ENCODE data around the gene PARD3B. TPM values are rescaled to one million over a fixed set of nuclear protein-coding genes. Genes with fewer than 3 reads are reported as not detected.

The PARD3B gene
- total RNA-seq, 1 donor from 2014 or later = 29.7 TPM

DNA sequence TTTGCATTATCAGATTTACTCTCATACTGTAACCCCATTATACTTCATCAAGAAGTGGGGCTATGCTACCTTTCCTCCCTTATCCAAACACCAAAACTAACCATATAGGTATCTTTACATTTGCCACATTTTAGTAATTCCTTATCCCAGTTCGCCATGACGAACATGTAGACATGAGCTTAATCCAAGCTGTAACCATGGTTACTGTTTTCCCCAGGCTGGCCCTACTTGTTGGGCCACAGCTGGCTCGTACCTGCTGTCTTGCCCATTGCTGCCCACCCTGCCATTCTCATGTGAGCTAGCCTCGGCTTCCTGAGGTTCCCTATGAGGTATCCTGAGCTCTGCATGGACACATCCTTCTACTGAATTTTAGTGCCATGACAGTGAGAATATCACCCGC is 117.7 kb downstream of the PARD3B start:
- no peaks in the 10 kb centered on the region for H3K9me3 Mint-ChIP-seq (ENCODE audit: low read depth)
- no peak overlapping the region for H3K4me3 Mint-ChIP-seq (ENCODE audit: low read depth)
- TF ChIP-seq, protein P1, sequence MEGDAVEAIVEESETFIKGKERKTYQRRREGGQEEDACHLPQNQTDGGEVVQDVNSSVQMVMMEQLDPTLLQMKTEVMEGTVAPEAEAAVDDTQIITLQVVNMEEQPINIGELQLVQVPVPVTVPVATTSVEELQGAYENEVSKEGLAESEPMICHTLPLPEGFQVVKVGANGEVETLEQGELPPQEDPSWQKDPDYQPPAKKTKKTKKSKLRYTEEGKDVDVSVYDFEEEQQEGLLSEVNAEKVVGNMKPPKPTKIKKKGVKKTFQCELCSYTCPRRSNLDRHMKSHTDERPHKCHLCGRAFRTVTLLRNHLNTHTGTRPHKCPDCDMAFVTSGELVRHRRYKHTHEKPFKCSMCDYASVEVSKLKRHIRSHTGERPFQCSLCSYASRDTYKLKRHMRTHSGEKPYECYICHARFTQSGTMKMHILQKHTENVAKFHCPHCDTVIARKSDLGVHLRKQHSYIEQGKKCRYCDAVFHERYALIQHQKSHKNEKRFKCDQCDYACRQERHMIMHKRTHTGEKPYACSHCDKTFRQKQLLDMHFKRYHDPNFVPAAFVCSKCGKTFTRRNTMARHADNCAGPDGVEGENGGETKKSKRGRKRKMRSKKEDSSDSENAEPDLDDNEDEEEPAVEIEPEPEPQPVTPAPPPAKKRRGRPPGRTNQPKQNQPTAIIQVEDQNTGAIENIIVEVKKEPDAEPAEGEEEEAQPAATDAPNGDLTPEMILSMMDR (IDR thresholded peaks at IDR 0.05; ENCODE audit: unreplicated experiment) = no peak
- H3K27me3 Mint-ChIP-seq = no peaks in the 10 kb centered on the region
- no peaks in the 10 kb centered on the region for H3K36me3 Mint-ChIP-seq (ENCODE audit: insufficient read depth)
- peak overlapping the region; percentile 62 for H3K27ac Mint-ChIP-seq
- peaks cover 29% of the 10 kb centered on the region for H3K4me1 Mint-ChIP-seq (ENCODE audit: low read depth)
- DNase-seq (ENCODE audit: low spot score, unreplicated experiment) = no peak

DNA sequence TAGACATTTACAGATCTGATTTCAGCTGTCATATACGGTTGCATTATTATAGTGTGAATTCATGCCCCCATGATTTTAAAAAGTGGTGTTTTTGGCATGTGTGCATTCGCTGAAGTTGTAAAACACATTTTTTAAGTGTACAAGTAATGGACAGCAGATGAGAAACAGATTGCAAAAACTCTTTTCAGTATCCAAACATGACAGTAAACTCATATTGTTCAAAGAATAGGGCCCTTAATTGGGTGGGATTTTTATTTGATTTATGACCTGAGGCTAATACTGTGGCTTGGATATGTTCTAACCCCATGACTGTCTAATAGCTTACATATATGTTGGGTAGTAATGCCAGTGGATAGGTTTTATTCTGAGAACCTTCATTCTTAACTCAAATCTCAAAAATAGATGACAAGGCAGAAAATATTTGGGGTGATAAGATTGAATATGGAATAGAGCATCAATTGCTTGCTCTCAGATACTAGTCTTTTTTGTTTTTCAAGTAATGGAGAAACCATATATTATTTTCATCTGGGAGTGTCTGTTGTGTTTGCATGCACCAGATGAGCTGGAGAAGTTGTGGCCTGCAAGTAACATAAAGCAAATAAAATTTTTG is 118.6 kb downstream of the PARD3B start:
- H3K27me3 Mint-ChIP-seq = no peaks in the 10 kb centered on the region
- no peak overlapping the region for H3K4me3 Mint-ChIP-seq (ENCODE audit: low read depth)
- no peak for DNase-seq (ENCODE audit: low spot score, unreplicated experiment)
- H3K36me3 Mint-ChIP-seq (ENCODE audit: insufficient read depth) = peaks cover 5% of the 10 kb centered on the region
- peaks cover 5% of the 10 kb centered on the region for H3K9me3 Mint-ChIP-seq (ENCODE audit: low read depth)
- H3K27ac Mint-ChIP-seq = peak overlapping the region; percentile 97
- H3K4me1 Mint-ChIP-seq (ENCODE audit: low read depth) = peaks cover 32% of the 10 kb centered on the region
- TF ChIP-seq, protein P1 (IDR thresholded peaks at IDR 0.05; ENCODE audit: unreplicated experiment) = no peak

DNA sequence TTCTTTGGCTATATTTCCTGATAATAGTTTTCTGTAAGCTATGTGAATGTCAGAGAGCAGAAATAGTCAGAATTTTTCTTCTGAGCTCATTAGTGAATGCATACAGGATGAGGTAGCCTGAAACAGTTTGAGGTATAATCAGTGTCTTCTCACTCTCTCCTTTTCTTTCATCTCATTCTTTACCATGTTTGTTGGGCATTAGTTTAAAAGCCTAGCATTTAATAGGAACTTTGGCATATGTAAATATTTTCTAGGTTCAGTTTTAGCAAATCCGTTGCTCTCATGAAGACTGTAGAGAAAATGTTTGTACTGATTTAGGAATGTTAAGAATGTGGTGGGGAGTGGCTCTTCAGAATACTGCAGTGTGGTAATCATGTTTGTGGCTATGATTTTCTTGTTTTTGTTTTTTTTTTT is 119.4 kb downstream of the PARD3B start:
- Mint-ChIP-seq H3K27ac (peak overlapping the region; percentile 97), H3K36me3 (ENCODE audit: insufficient read depth) (peaks cover 5% of the 10 kb centered on the region), H3K4me1 (ENCODE audit: low read depth) (peaks cover 35% of the 10 kb centered on the region), H3K9me3 (ENCODE audit: low read depth) (peaks cover 5% of the 10 kb centered on the region), H3K27me3 (no peaks in the 10 kb centered on the region), H3K4me3 (ENCODE audit: low read depth) (no peak overlapping the region)
- no peak for DNase-seq (ENCODE audit: low spot score, unreplicated experiment)
- TF ChIP-seq, protein P1 (IDR thresholded peaks at IDR 0.05; ENCODE audit: unreplicated experiment) = no peak

DNA sequence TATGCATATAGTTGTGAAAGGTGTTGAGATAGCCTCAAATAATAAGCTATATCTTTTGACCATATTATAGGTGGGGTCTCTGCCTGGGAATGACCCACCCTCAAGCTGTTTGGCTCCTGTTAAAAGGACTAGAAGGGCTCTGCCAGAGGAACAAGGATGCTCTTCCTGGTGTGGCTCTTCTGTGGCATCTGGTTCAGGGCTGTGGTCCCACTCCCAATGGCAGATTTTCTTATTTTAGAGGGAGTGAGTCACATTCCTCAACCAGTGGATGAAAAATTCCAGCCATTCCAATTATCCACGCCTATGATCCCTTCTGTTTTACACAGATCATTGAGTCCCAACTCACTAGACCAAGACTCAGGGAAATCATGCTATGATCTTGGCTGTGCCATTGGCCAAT is 119.9 kb downstream of the PARD3B start:
- Mint-ChIP-seq H3K27ac (peak overlapping the region; percentile 97), H3K27me3 (no peaks in the 10 kb centered on the region), H3K9me3 (ENCODE audit: low read depth) (peaks cover 5% of the 10 kb centered on the region), H3K36me3 (ENCODE audit: insufficient read depth) (peaks cover 5% of the 10 kb centered on the region), H3K4me3 (ENCODE audit: low read depth) (no peak overlapping the region), H3K4me1 (ENCODE audit: low read depth) (peaks cover 35% of the 10 kb centered on the region)
- DNase-seq (ENCODE audit: low spot score, unreplicated experiment) = no peak
- TF ChIP-seq, protein P1 (IDR thresholded peaks at IDR 0.05; ENCODE audit: unreplicated experiment) = no peak

DNA sequence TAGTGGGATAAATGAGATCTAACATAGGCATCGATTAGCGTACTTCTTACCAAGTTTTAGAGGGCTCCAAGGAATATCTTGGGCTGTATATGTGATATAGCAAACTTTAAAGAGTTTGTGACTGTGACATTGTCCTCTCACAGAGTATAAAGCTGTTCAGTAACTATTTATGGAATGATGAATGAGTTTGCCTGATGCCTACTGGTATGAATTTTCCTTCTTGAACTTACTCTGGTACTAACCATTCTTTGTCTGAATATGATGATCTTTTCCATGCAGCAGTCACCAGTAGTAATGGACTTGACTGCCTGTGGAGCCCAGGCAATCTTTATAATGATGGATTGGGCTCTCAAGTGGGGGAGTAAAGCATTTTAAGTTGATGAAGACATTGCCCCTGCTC is 120.5 kb downstream of the PARD3B start:
- DNase-seq (ENCODE audit: low spot score, unreplicated experiment) = no peak
- H3K9me3 Mint-ChIP-seq (ENCODE audit: low read depth) = peaks cover 6% of the 10 kb centered on the region
- peaks cover 6% of the 10 kb centered on the region for H3K36me3 Mint-ChIP-seq (ENCODE audit: insufficient read depth)
- H3K27ac Mint-ChIP-seq = peak overlapping the region; percentile 97
- no peak overlapping the region for H3K4me3 Mint-ChIP-seq (ENCODE audit: low read depth)
- no peaks in the 10 kb centered on the region for H3K27me3 Mint-ChIP-seq
- H3K4me1 Mint-ChIP-seq (ENCODE audit: low read depth) = peaks cover 37% of the 10 kb centered on the region
- TF ChIP-seq, protein P1 (IDR thresholded peaks at IDR 0.05; ENCODE audit: unreplicated experiment) = no peak

Measured in progenitor cell of endocrine pancreas (in vitro differentiated cells).